Stomach (tissue), 9 donors: ENCODE results near the gene DLGAP1. TPM values are rescaled to one million over a fixed set of nuclear protein-coding genes. Genes with fewer than 3 reads are reported as not detected.

Experiments used
- DNase-seq, 2 donors: peaks; one replicate each; pipeline versions ENCODE4 v3.0.0 to v3.0.0-alpha.2; 2013 to 2019
- H3K27ac ChIP-seq, 5 donors: fragments of 200-600 bp in 4 of 5; sonication (generic) in 4 of 5; one replicate each; pipeline ENCODE4 v1.5.1; 2013 to 2019; ENCODE audit warnings: mild to moderate bottlenecking in 1 of 5, moderate library complexity in 1 of 5
- H3K27me3 ChIP-seq, 3 donors: fragments of 200-600 bp; sonication (generic); one replicate each; pipeline ENCODE4 v1.5.1; 2017 to 2019; ENCODE audit warnings: mixed run types in 1 of 3
- H3K36me3 ChIP-seq, 4 donors: fragments of 200-600 bp; sonication (generic); 1 replicate in 3 of 4; 2 replicates in 1 of 4; pipeline ENCODE4 v1.5.1; 2016 to 2019
- H3K4me1 ChIP-seq, 4 donors: fragments of 200-600 bp; sonication (generic); one replicate each; pipeline ENCODE4 v1.5.1; 2016 to 2019
- H3K4me3 ChIP-seq, 4 donors: fragments of 200-600 bp; sonication (generic) in 3 of 4; one replicate each; pipeline ENCODE4 v1.5.1; 2016 to 2019; ENCODE audit warnings: mild to moderate bottlenecking in 1 of 4
- H3K9me3 ChIP-seq, 4 donors: fragments of 200-600 bp; sonication (generic); one replicate each; pipeline ENCODE4 v1.5.1; 2016 to 2019
- EP300 ChIP-seq: sonication (generic); formaldehyde crosslinking; IDR thresholded peaks from one replicate; pipeline ENCODE4 v1.6.1; 2017; ENCODE audit warnings: antibody characterized with exemption
- POLR2A ChIP-seq, 4 donors: fragments of 450-650 bp; IDR thresholded peaks; one replicate each; pipeline ENCODE4 v1.6.1; 2016; ENCODE audit warnings: antibody characterized with exemption in 4 of 4, control low read depth in 2 of 4, mild to moderate bottlenecking in 1 of 4, moderate library complexity in 1 of 4
- POLR2AphosphoS5 ChIP-seq, 3 donors: sonication (generic); formaldehyde crosslinking; IDR thresholded peaks; one replicate each; pipeline ENCODE4 v1.6.1; 2016; ENCODE audit warnings: antibody characterized with exemption in 3 of 3
- WGBS, 5 donors: extraction: QIAGEN DNeasy Blood & Tissue Kit in 3 of 5; methylation state at CpG; one replicate each; pipeline versions ENCODE4 v1.1.5 to v1.1.7; 2013 to 2018; 5-methylcytosine and 5-hydroxymethylcytosine counted together
- intact Hi-C: fragments of 100-400 bp; cut with DNase I; formaldehyde crosslinking; loops from one replicate; pipeline ENCODE4 v1.15.1; 2023; ENCODE audit warnings: low total_unique reads
- polyA plus RNA-seq, 3 donors: library from polyadenylated mRNA; stranded (reverse); fragments of 200-250 nt; gene quantifications; one replicate each; pipeline ENCODE4 v1.2.3, GENCODE V29; 2013
- total RNA-seq, 5 donors: library from RNA; depleted of rRNA; stranded (reverse); fragments of >200 nt; gene quantifications; one replicate each; pipeline versions ENCODE4 v1.1.0 to v1.2.3, GENCODE V29; 2014 to 2016
- TF ChIP-seq, protein P1 (sequence below), 7 experiments: fragments of 450-650 bp in 4 of 7; fragments of 200-600 bp in 3 of 7; sonication (generic) in 3 of 7; IDR thresholded peaks; one replicate each; pipeline ENCODE4 v1.5.1; 2016 to 2019; ENCODE audit warnings: antibody characterized with exemption in 7 of 7, control low read depth in 2 of 7, mild to moderate bottlenecking in 1 of 7
- donor health status: healthy with polysubstance abuse.
- donor health status: Bipolar disorder and iron deficiency.
- donor health status: healthy.

Gene DLGAP1
- total and polyA plus RNA-seq, 8 donors, result 0.06 to 7.0 (median 1.3) TPM; not detected in 1

GRCh38 chr18:4356929-4357328 lies 98.2 kb downstream of the DLGAP1 start:
- TF ChIP-seq, protein P1, sequence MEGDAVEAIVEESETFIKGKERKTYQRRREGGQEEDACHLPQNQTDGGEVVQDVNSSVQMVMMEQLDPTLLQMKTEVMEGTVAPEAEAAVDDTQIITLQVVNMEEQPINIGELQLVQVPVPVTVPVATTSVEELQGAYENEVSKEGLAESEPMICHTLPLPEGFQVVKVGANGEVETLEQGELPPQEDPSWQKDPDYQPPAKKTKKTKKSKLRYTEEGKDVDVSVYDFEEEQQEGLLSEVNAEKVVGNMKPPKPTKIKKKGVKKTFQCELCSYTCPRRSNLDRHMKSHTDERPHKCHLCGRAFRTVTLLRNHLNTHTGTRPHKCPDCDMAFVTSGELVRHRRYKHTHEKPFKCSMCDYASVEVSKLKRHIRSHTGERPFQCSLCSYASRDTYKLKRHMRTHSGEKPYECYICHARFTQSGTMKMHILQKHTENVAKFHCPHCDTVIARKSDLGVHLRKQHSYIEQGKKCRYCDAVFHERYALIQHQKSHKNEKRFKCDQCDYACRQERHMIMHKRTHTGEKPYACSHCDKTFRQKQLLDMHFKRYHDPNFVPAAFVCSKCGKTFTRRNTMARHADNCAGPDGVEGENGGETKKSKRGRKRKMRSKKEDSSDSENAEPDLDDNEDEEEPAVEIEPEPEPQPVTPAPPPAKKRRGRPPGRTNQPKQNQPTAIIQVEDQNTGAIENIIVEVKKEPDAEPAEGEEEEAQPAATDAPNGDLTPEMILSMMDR (IDR thresholded peaks at IDR 0.05), result no peak
- TF ChIP-seq POLR2A (IDR thresholded peaks at IDR 0.05) (no peak), POLR2AphosphoS5 (IDR thresholded peaks at IDR 0.05) (no peak), EP300 (no peak)
- no peaks in the 10 kb centered on the region for H3K27me3 ChIP-seq
- no peak overlapping the region for H3K4me3 ChIP-seq
- no peaks in the 10 kb centered on the region for H3K36me3 ChIP-seq
- peaks cover 0 to 7% (median 0%) of the 10 kb centered on the region in 4 donors for H3K4me1 ChIP-seq
- DNase-seq, result no peak
- H3K27ac ChIP-seq, result no peak overlapping the region
- intact Hi-C loops, result no loop called here
- 74 to 89% (median 88%) methylated on average over 5 to 6 of the region's 6 CpGs for WGBS, 5 donors
- H3K9me3 ChIP-seq, result no peaks in the 10 kb centered on the region

GRCh38 chr18:4353853-4354418 lies 101.2 kb downstream of the DLGAP1 start:
- intact Hi-C loops, result no loop called here
- Histone ChIP-seq H3K27ac (no peak overlapping the region), H3K4me1 (peaks cover 0 to 7% (median 0%) of the 10 kb centered on the region in 4 donors), H3K9me3 (no peaks in the 10 kb centered on the region), H3K36me3 (no peaks in the 10 kb centered on the region), H3K4me3 (no peak overlapping the region), H3K27me3 (no peaks in the 10 kb centered on the region)
- 46 to 55% (median 53%) methylated on average over 9 of the region's 9 CpGs for WGBS, 5 donors
- TF ChIP-seq EP300 (no peak), POLR2AphosphoS5 (IDR thresholded peaks at IDR 0.05) (no peak), POLR2A (IDR thresholded peaks at IDR 0.05) (no peak)
- TF ChIP-seq, protein P1 (IDR thresholded peaks at IDR 0.05), result no peak
- DNase-seq, result no peak

DNA sequence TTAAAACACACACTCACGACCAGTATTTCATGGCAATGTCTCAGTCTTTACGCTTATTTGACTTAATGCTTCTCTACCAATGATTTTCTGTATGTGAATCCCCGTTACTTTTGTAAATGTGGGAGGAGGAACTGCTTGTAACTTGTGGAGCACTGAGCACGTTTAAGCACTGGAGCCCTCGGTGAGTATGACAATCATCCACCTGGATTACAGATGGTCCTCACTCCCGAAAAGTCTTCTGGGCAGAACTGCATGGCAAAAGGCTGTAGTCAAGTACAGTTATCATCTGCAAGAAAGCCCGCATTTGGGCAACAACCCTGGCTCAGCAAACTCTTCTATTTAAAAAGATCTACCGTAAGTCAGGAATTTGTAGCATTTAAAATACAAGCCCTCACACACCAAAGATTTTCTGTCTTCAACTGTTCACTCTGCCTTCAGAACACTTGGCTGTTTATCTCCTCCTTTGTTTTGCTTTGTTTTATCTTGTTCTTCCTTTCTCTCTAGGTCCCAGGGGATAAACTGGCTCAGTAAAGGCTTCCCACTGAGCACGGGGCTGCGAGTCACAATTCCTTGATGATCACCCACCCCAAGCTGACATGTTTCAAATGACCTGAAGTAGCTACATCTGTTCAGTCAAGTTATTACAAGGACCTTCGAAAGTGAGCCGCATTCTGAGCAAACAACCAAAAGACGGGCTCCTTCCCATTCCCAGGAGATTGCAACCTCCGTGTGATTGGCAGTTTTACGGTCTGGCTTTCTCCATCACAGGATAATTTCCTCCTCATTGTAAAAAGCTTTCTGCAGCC lies 102.2 kb downstream of the DLGAP1 start:
- 32 to 44% (median 39%) methylated on average over 15 of the region's 15 CpGs for WGBS, 5 donors
- TF ChIP-seq, protein P1 (IDR thresholded peaks at IDR 0.05), result no peak
- TF ChIP-seq POLR2A (IDR thresholded peaks at IDR 0.05), result no peak
- TF ChIP-seq POLR2AphosphoS5 (IDR thresholded peaks at IDR 0.05), result no peak

DNA sequence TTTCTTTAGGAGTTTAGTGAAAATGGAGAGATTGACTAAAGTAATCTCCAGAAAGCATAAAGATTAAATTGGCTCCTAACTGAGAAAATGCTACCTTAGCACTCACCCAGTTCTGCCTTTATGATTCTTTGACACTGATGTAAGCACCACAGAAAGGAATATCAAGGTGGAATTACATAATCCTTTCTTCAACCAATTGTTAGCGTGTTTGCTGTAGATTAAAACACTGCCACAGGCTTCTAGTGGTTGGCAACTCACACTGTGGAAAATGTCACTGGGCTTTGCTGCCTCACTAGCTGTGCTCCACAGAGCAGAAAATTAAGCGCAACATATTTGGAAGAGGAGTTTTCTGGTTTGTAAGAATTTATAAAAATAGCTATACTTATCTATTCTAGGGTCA lies 104.1 kb downstream of the DLGAP1 start:
- H3K27ac ChIP-seq, result no peak overlapping the region
- 40 to 61% (median 54%) methylated on average over 2 of the region's 2 CpGs for WGBS, 5 donors
- DNase-seq, result peak in 1 of 2 donors; percentile 36
- no peaks in the 10 kb centered on the region for H3K27me3 ChIP-seq
- no peak for TF ChIP-seq EP300
- no peak for TF ChIP-seq POLR2AphosphoS5 (IDR thresholded peaks at IDR 0.05)
- TF ChIP-seq POLR2A (IDR thresholded peaks at IDR 0.05), result no peak
- TF ChIP-seq, protein P1 (IDR thresholded peaks at IDR 0.05), result no peak
- no peak overlapping the region for H3K4me3 ChIP-seq
- no peaks in the 10 kb centered on the region for H3K4me1 ChIP-seq
- intact Hi-C loops, result no loop called here
- H3K36me3 ChIP-seq, result no peaks in the 10 kb centered on the region
- no peaks in the 10 kb centered on the region for H3K9me3 ChIP-seq

More for the DNA sequence above, 102.2 kb downstream of the DLGAP1 start:
- intact Hi-C loops, result no loop called here
- no peaks in the 10 kb centered on the region for H3K27me3 ChIP-seq
- no peak overlapping the region for H3K4me3 ChIP-seq
- no peaks in the 10 kb centered on the region for H3K36me3 ChIP-seq
- no peak overlapping the region for H3K27ac ChIP-seq
- no peak for DNase-seq
- H3K9me3 ChIP-seq, result no peaks in the 10 kb centered on the region
- peaks cover 0 to 6% (median 0%) of the 10 kb centered on the region in 4 donors for H3K4me1 ChIP-seq
